GM21723 (cell line): ENCODE measurements around the gene CCDC85A.

Experiments used
- ATAC-seq: cut with Tn5 transposase; IDR thresholded peaks from one replicate; pipeline ENCODE4 v1.9.1; 2021; ENCODE audit warnings: mild to moderate bottlenecking, moderate library complexity; ENCODE audit not compliant: unreplicated experiment

Gene CCDC85A

DNA sequence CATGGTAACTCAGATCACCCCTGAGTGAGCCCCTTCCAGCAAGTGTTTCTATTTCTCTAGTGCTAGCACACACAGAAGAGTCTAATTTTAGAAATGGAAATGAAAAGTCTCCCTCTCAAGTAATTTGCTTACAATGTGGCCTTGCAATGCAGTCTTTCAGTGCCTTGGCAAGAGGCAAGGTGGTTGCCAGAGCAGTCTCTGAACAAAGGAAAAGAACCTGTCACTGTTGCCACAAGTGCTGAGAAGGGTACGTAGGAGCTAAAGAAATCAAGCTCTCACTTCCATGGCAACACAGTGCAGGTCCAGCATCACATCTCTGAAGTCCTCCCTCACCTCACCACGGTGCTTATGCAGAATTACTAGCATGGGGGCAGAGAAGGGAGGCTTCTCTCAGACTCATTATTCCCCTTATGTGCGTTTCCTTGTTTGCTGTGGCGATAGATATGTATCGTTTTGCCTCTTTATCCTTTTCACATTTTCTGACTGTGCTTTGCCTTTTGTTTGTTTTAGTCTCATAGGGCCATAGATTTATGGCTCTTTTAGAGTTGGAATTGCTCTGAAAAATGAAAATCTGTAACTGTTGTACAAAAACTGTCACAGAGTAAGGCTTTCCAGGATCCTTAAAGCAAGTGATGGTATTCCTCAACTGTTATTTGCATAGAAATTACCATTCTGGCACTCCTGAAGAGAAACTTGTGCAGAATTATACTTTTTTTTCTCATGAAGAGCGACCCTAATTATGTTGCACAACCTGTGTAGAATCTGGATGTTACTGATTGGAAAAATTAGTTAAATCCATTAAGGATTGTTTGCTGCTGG lies 164.8 kb downstream of the CCDC85A start:
- ATAC-seq: no peak

GRCh38 chr2:56357655-56358295 lies 174.0 kb downstream of the CCDC85A start:
- ATAC-seq: no peak

DNA sequence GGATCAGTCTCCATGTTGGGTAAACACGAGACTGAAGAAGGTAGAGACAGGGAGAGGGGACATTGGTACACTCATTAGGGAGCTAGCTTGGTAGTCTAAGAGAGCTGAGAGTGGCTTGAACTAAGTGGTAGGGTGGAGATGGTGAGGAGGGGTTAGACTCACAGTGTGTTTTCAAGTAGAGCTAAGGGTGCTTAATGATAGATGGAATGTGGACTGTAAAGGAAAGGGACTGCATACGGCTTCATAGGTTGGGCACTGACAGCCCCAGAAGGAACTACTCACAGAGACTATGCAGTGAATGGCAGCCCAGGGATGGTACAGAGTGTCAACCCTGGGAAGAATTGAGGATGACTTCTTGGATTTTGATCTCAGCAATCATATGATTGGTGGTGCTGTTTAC lies 178.1 kb downstream of the CCDC85A start:
- ATAC-seq: no peak

DNA sequence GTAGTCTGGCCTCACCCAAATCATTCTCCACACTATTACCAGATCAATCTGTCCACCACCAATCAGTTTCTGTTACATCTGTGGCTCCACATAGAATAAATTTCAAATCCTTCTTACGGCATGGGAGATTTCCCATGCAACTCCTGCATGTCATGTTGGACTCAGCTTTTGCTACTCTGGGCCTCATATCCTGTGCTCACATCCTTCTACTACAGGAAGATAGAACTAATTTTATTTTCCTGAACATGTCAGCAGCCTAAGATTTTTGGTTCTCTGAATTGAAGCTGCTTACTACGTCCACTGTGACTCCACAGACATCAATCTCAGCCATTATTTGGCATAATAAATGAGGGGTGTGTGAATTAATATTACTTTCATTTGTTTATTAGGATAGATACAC lies 181.1 kb downstream of the CCDC85A start:
- no peak for ATAC-seq

DNA sequence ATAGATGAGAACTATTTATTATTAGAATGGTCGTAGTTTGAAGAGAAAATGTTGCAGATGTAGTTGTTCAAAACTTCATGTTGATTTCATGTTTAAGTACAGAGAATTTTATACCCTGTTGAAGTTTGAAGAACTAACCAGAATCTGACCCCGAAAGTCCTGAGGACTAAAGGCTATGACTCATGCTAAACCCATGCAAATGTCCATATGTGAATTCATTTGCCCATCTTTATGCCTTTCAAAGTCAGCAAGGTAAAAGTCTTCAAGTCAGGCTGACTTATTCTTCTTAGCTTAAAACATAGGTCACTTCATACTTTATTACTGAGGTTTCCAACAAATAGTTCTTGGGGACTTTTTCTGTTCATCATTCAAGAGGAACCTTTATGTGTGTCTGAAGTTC lies 185.5 kb downstream of the CCDC85A start:
- ATAC-seq: no peak

DNA sequence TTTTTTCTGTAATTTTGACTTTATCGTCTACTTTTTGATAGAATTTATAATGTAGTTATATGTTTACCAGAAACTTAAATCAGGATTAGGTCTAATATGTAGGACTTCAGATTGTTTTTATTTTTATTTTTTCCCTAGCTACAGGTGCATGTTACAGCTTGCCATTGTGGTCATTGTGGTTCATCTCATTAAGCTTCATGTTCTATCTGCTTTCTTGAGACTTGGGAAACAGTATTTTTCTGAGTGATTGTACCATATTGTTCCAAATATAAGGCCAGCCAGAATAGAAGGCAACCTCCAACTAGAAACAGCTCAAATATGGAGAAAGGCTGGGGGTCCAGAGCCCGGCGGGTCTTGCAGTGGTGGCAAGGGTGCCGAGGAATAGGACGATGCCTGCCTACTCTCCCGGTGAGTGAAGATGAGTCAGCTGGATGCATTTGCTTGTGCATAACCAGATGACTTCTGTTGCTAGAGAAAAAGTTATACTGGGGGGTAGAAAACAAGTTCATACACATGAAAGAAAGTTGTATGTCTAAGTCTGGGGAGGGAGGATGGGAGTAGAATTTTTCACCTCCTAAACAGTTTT lies 188.4 kb downstream of the CCDC85A start:
- ATAC-seq: no peak

DNA sequence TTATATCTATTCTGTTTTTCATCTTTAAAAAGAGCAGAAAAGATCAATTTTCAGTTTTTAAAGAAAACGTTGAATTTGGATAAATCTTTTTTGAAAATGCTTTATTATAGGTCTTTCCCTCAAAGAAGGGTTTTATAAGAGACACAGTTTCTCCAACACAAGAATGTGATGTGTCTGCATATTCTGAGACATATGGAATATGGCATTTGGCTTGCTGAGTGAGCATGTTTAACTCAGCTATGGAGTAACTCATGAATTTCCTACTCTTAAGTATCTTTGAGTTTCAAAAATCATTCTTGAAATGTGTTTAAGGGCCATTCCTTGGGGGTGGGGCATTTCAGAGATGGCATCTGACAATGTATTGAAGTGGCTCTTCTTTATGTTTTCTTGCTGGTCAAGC lies 191.5 kb downstream of the CCDC85A start:
- ATAC-seq: no peak

GRCh38 chr2:56376699-56377665 lies 193.2 kb downstream of the CCDC85A start:
- no peak for ATAC-seq

DNA sequence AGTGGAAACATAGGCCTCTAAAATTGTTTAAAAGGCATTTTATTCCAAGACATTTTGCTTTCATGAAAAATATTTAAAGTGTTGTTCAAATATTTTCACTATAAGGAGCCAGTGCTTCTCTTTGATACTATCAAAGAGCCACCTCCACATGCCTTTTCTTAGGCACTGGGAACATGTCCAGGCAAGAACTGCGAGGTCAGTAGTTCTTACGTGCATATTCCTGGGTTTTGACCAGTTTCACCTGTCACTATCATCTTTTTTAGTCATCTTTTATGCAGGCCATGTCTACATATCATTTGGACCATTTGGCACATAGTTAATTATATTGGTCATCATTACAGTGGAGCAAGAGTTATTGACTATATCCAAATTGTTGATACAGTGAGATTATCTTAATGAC lies 195.3 kb downstream of the CCDC85A start:
- ATAC-seq: no peak

- no peak for ATAC-seq
These were observed 197.1 kb downstream of the CCDC85A start for GRCh38 chr2:56380861-56381260.

- ATAC-seq: no peak
These were observed 198.7 kb downstream of the CCDC85A start for GRCh38 chr2:56382466-56382865.

DNA sequence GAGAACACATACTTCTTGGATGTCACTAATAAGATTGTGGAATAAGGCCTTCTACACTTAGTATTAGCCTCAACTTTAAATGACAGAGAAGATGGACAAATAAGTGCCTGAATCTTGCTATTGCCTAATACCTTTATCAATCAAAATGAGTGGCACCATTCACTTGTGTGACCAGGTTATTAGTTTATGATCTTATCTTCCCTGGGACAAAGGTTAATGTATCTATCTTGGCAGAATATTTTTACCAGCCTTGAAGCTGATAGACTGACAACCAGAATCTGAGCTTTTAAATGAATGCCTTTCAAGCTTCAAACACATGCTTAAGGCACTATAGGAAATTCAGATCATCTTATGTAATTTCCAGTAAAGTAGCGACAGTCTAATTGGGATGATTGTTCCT lies 202.9 kb downstream of the CCDC85A start:
- ATAC-seq: no peak

- no peak for ATAC-seq
These were observed 206.9 kb downstream of the CCDC85A start for GRCh38 chr2:56390644-56391043.

GRCh38 chr2:56410140-56410539 lies 226.3 kb downstream of the CCDC85A start:
- ATAC-seq: no peak

DNA sequence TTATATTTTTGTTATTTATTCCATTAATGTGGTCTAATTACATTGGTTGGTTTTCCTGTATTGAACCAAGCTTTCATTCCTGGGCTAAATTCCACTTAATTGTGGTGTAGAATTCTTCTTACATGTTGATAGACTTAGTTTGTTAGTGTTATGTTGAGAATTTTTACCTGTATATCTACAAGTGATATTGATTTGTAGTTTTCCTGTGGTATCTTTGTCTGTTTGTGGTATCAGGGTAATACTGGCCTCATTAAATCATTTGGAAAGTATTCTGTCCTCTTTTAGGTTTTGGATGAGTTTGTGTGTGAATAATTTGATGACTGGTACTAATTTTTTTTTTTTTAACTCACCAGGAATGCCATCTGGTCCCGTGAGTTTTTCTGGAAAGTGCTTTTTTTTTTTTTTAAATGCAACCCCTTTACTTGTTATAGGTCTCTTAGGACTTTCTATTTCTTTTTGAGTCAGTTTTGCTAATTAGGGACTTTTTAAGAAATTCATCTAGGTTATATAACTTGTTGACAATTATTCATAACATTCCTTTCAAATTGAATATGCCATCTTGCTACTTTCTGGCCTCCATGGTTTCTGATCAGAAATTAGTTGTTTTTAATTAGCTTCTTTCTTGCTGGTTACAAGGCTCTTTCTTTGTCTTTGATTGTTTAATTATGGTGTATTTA lies 232.8 kb downstream of the CCDC85A start:
- ATAC-seq: no peak
